Activated effector memory CD4-positive, alpha-beta T cell treated with anti-CD3 and anti-CD28 coated beads, Interleukin-2, amount 50 U/mL, for 16 hours (primary cell): ENCODE measurements around the gene GDF7.

Source experiments
- DNase-seq: peaks from one replicate; pipeline ENCODE4 v3.0.0-alpha.2; 2020

Gene GDF7

DNA sequence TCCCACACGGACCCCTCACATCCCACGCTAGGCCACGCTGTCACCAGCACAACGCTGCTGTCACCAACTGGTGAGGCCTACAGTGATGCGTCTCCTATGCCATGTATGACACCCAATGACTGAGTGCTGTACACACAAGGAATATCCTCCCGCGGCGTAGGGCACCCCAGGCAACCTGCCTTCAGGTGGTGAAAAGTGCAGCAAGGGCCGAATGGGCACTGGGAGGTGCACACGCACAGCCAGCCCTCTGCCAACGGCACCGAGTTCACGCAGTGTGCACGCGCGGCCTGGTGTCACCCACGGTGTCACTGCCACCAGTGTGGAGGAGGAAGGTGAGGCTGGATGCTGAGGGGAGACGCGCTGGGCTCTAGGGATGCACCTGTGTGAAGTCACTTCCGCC lies 20.5 kb upstream of the GDF7 start:
- no peak for DNase-seq

DNA sequence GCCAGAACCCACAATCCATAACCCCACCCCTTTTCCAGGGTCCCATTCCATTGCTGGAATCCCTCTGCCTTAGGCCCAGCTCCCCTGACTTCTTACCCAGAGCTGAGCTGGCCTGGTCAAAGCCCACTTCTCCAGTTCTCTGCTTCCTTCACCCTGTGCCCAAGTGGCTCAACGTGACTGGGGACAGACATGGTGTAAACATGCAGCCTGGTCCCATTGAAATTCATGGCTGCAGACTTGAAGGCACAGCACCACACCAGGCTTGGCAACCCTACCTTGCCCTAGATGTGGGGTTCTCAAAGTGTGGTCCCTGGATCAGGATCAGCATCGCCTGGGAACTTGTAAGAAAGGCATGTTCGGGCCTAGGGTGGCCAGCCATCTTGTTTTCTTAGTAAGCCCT lies 19.7 kb upstream of the GDF7 start:
- no peak for DNase-seq

DNA sequence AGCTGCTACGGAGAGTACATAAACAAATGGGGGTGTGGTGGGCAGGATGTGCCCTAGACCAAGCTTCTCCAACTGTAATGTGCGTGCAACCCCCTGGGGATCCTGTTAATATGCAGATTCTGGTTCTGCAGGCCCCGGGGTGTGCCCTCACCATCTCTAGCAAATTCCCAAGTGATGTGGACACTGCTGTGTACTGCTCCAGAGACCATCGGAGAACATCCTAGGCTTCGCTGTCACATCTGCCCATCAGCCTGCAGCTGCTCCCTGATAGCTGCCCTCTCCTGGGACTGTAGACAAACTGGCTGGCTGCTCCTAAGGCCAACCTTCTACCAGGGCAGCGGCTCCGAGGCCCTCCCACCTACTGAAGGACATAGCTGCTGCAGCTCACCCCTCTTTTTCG lies 19.2 kb upstream of the GDF7 start:
- no peak for DNase-seq

DNA sequence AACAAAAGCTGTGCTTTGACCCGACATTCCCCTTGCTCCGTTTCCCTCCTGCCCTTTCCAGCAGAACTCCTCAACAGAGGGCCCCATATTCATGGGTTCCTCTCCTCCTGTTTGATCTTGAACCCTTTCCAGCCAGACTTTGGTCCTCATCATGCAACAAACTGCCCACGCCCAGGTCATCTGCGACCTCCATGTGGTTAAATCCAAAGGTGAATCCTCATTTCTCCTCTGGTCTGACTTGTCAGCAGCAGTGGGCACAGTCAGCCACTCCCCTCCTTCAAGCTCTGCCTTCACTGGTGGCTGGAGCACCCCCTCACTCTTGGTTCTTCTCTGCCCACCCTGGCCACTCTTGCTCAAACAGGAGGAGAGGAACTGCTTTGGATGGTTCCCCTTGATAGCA lies 18.7 kb upstream of the GDF7 start:
- DNase-seq = no peak

DNA sequence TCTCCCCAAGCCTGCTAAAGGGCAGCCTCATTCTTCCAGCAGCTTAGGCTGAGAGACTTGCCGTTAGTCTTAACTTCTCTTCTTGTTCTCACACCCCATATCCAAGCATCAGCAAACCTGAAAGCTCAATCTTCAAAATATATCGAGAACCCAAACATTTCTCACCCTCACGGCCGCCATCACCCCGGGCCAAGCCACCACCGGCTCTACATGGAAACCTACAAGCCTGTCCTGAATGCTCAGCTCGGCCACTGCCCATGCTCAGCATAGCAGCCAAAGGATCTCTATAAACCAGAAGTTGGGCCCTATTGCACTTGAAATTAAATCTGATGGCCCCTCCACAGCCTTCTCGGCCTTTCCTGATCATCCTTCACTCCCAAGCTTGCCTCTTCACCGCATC lies 18.1 kb upstream of the GDF7 start:
- DNase-seq = no peak

DNA sequence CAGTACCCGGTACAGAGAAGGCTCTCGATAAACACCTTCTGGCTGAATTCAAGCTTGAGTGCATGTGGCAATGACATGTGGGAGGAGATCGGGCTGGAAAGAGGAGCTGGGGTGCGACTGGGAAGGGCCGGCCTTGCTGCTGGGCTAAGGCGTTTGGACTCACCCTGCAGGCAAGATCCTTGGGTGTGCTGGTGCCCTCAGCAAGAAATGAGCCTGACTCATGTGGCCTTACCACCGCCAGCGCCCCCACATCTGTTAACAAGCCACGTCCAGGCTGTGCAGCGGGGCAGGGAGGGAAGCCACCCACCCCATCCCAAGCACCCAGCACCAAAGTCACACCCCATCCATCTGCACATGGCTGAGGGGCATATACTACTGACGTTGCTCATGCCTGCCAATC lies 17.4 kb upstream of the GDF7 start:
- no peak for DNase-seq

DNA sequence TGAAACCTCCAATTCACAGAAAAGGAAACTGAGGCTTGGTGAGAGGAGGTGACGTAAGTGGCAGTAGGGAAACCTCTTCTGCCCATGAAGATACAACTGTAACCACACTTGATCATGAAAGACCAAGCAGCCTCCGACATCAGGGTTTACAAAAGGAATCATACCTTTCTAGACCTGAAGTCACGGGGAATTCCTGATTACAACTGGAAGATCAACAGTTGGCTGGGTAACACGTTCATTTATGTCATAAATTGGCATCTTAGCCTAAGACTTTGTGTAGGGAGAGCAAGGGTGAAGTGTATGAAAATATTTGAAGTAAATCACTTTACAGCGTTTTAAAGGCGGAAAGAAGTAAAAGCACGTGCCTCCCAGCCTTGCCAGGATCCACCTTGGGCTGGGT lies 17.0 kb upstream of the GDF7 start:
- DNase-seq = no peak

DNA sequence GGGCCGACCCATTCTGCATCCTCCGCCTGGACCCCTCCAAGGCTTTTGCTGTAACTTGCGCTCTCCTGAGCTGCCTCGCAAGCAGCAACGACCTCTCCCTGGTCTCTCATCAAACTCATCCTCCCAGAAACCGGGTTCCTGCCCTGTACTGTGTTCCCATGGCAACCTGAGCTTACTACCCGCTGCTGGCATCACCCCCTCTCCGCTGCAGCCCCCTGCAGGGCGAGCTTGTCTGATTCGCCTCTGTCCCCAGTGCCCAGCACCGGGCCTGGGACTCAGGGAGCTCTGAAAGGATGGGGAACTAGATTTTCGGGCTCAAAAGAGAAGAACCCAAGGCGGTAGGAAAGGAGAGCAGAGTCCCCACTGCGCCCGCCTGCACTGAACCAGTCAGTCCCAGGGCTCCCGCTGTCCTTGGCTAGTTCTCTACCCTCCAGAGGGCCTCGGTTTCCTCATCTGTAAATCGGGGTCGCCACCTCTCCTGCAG lies 16.5 kb upstream of the GDF7 start:
- no peak for DNase-seq

DNA sequence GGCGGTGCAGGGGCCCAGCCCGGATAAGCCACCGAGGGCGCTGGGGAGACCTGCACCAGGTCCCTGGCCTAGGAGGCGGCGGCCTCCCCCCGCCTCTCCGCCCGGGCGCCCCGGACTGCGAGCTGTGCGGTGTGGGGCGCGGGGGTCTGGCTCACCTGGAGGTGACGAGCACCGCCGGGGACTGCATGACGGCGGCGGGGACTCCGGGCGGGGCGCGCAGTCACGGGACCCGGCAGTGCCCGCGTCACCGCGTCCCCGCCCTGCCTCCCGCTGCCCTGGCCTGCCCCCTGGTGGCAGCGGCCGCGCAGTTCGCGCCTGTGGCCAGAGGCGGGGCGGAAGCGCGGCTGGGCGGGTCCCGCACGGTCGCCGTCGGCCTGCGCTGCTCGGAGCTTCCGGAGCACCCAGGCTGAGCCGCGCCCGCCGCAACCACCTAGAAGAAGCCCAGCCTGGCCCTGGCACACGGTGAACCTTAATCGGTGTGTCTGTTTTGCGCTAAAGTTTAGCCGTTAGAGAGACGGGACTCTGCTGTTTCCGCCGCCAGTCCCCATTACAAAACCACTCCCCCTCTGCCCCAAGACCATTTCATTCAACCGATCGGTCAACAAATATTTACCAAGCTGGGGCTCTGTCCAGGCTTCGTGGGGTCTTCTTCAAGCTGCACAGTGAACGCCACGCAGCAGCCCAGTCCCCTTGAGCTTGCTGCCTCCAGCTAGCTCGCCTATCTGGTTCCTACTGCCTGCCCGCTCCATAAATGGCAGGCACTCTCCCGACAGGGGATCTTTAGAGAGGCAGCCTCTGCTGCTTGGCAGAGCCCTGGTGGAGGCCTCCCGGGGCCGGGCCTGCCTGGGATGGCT lies 15.8 kb upstream of the GDF7 start, which contains the start of gene HS1BP3:
TSS of gene HS1BP3 (minus strand) at position 222 of the 854 bp plus-strand sequence. CDS start at position 187, 35 bp downstream.
- peak; percentile 96 for DNase-seq

DNA sequence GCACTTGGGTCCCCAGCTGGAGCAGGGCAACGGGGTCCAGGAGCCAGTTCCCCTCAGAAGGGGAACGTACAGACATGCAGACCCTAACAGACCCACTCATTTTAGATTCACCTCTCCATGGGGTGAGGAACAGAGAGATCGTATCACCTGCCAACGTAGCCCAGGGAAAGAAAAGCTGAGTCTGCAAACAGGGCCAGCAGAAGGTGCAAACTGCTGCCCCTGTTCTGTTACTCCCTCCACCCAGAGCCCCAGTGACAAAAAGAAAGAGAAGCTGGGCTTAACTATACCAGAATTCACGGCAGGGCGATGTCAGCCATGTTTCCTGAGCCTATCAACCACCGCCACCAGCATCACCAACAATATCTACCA lies 15.2 kb upstream of the GDF7 start:
- no peak for DNase-seq

DNA sequence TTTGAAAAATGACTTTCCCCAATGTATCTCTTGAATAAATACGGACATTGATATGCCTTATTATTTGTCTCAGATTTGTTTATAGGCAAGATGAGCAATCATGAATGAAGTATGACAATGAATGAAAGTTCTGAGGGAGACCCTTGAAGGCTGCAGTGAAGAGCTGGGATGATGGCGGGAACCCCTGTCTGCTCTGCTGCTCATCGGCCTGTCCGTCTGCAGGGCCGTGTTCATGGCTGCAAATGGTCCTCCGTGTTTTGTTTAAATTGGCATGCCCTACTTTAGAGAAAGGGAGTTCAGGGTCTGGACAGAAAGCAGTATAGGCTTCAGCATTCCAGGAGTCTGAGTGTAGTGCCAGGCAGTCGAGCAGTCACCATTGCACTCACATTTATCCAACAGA lies 14.8 kb upstream of the GDF7 start:
- no peak for DNase-seq

DNA sequence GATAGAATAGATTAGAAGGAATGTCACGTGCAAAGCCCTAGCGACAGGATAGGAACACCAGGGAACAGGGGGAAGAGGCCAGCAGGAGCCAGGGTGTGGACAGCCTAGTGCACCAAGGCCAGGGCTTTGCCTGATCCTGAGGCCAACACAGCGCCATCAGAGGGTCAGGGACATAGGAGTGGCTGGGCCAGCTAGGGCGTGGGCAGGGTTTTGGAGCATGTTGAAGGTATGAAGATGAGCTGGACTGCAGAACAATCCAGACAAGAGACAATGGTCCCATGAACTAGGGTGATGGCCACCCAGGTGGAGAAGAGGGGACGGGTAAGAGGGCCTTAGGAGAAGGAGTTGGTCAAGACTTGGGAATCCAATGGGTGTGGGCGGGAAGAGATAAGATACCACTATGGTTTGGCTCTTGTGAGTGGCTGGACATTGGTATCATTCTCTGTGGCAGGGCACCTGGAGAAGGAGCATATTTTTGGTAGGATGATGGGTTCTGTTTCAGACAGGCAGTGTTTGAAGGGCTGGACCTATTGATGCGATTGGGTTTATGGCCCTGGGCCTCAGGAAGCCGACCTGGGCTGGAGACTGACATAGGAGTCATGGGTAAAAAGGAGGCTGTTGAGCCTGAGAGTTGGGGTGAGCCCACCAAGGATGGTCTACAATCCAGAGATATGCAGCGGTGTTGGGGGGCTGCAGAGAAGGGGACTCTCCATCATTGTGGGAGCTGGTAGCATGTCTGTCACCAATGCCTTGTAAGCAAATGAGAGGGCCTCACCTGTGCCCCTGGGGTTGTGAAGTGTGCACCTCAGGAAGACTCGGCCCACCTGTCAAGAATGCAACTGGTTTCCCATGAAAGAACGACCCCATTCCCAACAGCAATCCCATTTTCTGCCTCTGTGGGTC lies 14.0 kb upstream of the GDF7 start:
- no peak for DNase-seq

DNA sequence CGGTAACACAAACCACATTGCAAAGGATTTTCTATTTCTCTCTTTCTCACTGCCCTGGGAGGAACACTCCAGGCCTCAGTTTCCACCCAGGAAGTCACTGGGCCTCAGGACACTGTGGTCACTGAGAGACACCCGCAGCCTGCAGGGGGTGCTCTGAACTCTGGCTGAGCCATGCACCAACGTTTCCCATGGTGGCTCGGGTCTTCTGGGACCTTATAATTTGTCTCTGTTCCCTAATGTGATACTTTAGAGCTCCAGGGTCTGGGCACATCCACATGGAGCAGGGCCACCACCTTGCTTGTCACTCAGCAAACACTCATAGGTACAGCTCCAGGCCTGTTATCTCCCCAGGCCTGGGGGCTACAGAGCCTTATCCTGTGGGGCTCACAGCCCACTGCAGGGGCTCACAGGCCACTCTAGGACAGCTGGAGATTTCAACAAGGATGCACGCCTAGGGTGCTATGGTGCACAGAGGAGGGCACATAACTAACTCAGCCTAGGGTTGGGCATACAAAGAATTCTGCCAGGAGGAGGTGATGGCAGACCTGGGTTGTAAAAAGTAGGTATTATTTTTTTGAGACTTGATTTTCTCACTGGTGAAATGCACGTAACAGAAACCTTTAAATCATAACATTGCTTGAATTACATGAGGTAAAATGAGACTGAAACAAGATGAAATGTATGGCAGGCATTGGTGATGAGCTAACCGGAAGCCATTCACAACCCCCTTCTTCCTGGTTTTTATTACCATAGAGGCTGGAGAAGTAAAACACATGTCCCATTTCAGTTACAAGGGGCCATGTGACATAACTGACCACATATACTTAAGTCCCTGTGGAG lies 13.0 kb upstream of the GDF7 start:
- DNase-seq = no peak

DNA sequence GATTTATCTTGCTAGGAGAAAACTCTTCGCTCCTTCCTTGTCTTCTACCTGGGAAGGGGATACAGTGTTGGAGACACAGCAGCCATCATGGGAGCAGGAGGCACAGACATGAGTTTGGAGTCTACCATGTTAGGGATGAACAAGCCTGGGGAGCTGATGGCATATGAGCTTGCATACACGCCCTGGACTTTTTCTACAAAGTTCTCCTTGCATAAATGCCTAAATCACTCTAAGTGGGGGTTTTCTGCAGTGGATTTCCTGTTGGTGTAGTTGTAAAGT lies 12.5 kb upstream of the GDF7 start:
- DNase-seq = no peak

DNA sequence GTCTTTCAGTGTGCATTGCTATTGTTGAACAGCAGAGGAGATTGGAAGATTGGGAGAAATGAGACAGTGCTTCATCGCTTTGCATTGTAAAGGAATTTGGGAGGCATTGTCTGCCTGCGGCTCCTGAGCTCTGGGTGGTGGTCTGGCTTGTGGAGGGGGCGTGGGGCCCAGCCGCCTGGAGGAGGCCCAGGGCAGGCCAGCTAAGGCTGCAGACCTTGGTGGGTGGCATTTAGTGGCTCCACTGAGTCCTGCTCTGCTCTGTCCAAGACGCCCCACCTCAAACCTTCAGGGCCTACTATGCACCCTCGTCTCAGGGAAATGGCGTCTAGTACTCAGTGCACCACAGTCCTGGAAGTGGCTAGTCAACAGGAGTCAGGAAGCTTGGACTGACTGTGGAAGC lies 10.4 kb upstream of the GDF7 start:
- DNase-seq = no peak

DNA sequence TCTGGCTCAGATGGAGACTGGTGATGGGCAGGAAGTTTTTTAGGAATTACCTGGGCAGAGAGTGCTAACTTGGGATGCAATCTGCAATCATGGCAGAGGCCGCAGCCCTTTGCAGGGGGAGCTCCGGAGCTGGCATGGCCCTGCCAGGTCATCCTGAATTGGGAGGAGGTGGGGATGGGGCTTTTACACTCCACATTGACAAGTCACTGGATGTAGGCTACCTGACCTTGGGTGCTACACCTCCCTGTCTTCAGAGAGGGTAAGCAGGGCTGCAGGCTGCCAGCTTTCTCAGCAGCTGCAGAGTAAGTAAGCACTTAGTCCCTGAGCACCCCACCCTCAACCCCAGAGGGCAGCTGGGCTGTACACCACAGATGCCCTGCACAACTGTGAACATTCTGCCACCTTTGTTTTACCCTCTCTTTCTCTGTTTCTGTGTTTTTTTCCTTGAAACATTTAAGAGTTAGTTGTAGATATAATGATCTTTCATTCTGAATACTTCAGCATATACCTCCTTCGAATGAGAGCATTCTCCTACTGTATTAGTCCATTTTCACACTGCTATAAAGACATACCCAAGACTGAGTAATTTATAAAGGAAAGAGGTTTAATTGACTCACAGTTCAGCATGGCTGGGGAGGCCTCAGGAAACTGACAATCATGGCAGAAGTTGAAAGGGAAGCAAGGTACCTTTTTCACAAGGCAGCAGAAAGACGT lies 9.3 kb upstream of the GDF7 start:
- no peak for DNase-seq

DNA sequence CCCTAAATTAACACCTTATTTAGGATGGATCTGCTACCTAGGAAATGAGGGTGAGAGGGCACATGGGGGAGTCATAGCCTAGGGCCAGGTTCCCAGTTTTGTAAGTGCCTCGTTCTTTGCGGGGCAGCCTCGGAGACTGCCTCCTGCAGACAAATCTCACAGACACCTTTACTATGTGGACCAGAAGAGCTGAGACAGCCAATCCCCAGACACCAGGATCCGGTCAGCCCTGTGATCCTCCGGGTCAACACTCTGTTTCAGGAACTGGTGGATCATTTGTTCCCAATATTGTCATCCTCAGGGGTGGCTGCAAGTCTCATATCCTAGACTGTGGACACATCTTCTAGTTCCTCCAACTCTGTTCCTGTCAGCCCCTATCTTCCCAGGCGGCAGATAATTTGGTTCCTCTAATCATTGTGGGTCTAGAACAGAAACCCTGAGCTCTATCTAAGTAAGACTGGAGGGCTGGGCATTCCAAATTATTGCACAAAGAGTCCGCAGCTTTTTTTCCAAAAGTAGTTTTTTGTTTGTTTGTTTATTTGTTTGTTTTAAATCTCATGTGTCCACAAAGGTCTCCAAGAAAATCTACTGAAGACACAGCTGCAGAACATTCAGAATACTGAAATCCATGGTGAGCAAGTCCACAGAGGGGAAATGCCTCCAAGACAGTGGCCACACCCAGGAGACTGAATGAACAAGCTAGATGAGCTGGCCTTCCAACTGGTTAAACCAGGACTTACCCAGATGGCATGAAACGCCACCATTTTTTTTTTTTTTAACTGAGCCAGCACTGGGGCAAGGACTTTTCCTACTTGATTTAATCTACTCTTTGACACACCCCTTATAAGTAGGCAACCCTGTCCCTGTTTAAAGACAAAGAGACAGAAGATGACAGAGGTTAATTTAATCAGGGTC lies 6.2 kb upstream of the GDF7 start:
- DNase-seq = peak; percentile 21

DNA sequence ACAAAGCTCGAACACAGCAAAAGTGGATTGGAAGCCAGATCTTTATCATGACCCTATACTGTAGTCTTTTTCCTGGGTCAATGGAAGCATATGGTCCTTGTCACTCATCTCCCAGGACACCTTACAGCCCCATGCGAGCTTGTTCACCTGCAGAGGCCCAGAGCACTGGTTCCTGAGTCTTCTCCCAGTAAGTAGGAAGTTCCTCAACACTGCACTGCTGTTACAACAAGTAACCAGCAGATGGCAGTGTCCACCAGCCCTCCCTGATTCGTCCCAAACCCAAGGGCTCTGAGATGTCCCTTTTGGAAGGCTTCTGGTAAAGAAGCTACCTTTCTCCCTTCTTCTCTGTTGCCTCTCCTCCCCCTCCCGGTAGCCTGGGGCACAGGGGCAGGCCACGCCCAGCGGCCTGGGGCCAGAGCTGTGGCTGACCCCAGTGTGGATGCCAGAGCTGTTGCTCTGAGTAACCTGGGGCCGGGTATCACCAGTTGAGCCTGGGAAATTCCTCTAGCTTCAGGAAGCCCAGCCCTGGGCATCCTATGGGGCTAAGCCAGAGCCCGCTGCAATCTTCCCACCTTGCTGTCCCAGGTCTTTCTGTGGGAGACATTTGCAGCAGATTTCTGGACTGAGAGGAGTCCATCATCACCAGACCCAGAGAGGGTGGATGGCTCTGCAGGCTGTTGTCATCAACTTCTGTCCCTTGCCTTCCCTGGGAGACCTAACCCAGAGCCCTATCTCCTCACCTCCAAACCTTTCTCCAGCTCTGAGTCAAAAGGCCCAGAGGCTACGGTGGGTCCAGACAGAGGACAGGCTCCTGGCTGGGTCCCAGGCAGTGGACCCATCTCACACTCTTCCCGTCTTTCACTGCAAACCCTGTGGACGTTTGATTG lies 5.3 kb upstream of the GDF7 start:
- peak; percentile 86 for DNase-seq

DNA sequence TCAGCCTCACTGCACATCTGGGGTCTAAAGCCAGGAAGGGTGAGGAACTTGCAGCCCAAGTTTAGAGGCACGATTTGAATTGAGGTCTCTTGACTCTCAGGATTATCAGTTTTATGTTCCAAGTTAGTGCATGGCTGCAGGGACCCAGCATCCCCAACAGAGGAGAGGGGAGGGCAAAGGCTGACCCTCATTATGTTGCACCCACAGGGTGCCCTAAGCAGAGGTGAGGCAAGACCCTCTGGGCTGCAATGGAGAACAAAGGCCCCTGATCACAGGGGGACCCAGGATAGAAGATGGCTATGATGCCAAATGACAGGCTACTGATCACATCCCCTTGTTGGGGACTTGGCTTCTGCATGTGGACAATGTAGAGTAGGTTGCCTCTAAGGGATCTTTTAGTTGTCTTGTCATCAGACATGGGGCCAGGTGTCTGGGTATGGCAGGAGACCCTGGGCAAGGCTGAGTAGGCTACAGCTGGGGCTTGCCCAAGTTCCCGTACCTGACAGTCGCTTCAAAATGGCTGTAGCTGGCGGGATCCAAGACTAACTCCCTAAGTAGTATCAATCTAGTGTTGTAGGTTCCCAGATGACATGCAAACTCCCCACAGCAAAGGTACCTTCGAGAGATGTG lies 4.5 kb upstream of the GDF7 start:
- peak; percentile 53 for DNase-seq
